ENCODE measurements around the gene CBARP. TPM values are rescaled to one million over a fixed set of nuclear protein-coding genes. Genes with fewer than 3 reads are reported as not detected.

The CBARP gene
- total and polyA plus RNA-seq, 9 of the 15 experiments (the other 6 are each of a cell fraction or from before 2014, with no cell fraction given): 0.03 to 8.9 (median 1.2) TPM; not detected in 1

DNA sequence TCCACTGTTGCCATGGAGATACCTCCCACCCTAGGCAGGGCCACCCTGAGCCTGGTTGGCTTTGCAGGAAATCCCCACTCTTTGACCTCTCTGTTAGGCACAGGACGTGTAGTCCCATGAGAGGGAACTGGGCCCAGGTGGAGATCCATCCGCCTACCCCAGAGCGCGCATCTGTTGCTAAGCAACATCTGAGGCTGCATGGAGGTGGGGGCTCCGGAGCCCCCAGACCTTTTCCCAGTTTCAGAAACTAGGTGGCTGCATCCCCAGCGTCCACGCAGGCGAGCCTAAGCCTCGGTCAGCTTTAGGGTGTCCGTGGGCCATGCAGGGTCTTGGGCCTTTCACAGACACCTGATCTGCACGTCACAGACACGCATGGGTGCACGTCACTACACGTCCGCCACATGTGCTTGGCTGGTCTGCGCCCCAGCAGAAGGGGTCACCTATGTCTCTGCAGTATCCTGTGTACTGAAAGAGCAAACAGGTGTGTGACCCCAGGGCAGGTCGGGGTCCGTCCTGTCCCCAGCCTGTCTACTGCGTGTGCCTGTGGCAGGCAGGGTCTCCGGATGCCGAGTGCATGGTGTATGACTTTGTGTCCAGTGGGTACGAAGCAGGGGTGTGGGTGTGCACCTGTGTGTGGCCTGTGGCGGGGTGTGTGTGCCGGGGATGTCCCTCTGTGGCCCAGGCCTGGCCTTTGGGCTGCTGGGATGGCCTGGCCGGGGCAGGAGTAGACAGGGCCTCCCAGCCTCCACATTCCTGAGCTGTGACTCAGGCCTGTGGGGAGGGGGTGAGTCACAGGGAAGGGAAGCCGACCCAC is 27.2 kb upstream of the CBARP start (continued):
- TF ChIP-seq POU5F1 (IDR thresholded peaks at IDR 0.05; ENCODE audit: borderline replicate concordance, low read depth, low read length, partially characterized antibody): no peak
- TF ChIP-seq, protein P1, sequence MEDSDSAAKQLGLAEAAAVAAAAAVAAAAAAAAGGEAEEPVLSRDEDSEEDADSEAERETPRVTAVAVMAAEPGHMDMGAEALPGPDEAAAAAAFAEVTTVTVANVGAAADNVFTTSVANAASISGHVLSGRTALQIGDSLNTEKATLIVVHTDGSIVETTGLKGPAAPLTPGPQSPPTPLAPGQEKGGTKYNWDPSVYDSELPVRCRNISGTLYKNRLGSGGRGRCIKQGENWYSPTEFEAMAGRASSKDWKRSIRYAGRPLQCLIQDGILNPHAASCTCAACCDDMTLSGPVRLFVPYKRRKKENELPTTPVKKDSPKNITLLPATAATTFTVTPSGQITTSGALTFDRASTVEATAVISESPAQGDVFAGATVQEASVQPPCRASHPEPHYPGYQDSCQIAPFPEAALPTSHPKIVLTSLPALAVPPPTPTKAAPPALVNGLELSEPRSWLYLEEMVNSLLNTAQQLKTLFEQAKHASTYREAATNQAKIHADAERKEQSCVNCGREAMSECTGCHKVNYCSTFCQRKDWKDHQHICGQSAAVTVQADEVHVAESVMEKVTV (CRISPR knock-in tag; IDR thresholded peaks at IDR 0.05): no peak
- TF ChIP-seq ZNF232 (CRISPR knock-in tag; IDR thresholded peaks at IDR 0.05): no peak
- TF ChIP-seq, protein P2, sequence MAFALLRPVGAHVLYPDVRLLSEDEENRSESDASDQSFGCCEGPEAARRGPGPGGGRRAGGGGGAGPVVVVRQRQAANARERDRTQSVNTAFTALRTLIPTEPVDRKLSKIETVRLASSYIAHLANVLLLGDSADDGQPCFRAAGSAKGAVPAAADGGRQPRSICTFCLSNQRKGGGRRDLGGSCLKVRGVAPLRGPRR (CRISPR knock-in tag; IDR thresholded peaks at IDR 0.05): no peak
- TF ChIP-seq MAFG (tag; conservative IDR thresholded peaks at IDR 0.05): no peak
- TF ChIP-seq MIER1 (IDR thresholded peaks at IDR 0.05; ENCODE audit: low read depth): no peak
- TF ChIP-seq SAFB2 (IDR thresholded peaks at IDR 0.05; ENCODE audit: borderline replicate concordance, low read depth, low read length, severe bottlenecking): no peak
- no peak for TF ChIP-seq SRSF1 (IDR thresholded peaks at IDR 0.05; ENCODE audit: low read depth, low read length)
- no peak for TF ChIP-seq HNRNPK (IDR thresholded peaks at IDR 0.05; ENCODE audit: low read depth, low read length, poor library complexity, severe bottlenecking)
- no peak for TF ChIP-seq ERF (CRISPR knock-in tag; IDR thresholded peaks at IDR 0.05)
- no peak for TF ChIP-seq NFXL1 (CRISPR knock-in tag; IDR thresholded peaks at IDR 0.05)
- TF ChIP-seq POLR3G (IDR thresholded peaks at IDR 0.05; ENCODE audit: extremely low read depth, insufficient read length, insufficient replicate concordance): no peak
- no peak for TF ChIP-seq ZKSCAN3 (CRISPR knock-in tag; IDR thresholded peaks at IDR 0.05)
- TF ChIP-seq ATF1 (CRISPR knock-in tag; IDR thresholded peaks at IDR 0.05): no peak
- TF ChIP-seq ATF1 (tag; IDR thresholded peaks at IDR 0.05): no peak
- TF ChIP-seq TAF9B (IDR thresholded peaks at IDR 0.05; ENCODE audit: partially characterized antibody): no peak
- no peak for TF ChIP-seq ZKSCAN8 (CRISPR knock-in tag; IDR thresholded peaks at IDR 0.05)
- no peak for TF ChIP-seq NUFIP1 (IDR thresholded peaks at IDR 0.05; ENCODE audit: partially characterized antibody)
- no peak for TF ChIP-seq RFX5 (IDR thresholded peaks at IDR 0.05; ENCODE audit: low read depth, low read length)
- TF ChIP-seq, protein P3, sequence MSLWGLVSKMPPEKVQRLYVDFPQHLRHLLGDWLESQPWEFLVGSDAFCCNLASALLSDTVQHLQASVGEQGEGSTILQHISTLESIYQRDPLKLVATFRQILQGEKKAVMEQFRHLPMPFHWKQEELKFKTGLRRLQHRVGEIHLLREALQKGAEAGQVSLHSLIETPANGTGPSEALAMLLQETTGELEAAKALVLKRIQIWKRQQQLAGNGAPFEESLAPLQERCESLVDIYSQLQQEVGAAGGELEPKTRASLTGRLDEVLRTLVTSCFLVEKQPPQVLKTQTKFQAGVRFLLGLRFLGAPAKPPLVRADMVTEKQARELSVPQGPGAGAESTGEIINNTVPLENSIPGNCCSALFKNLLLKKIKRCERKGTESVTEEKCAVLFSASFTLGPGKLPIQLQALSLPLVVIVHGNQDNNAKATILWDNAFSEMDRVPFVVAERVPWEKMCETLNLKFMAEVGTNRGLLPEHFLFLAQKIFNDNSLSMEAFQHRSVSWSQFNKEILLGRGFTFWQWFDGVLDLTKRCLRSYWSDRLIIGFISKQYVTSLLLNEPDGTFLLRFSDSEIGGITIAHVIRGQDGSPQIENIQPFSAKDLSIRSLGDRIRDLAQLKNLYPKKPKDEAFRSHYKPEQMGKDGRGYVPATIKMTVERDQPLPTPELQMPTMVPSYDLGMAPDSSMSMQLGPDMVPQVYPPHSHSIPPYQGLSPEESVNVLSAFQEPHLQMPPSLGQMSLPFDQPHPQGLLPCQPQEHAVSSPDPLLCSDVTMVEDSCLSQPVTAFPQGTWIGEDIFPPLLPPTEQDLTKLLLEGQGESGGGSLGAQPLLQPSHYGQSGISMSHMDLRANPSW (CRISPR knock-in tag; IDR thresholded peaks at IDR 0.05): no peak
- no peak for TF ChIP-seq HIVEP1 (CRISPR knock-in tag; IDR thresholded peaks at IDR 0.05)
- TF ChIP-seq ZNF57 (CRISPR knock-in tag; IDR thresholded peaks at IDR 0.05): no peak
- TF ChIP-seq ZNF175 (CRISPR knock-in tag; IDR thresholded peaks at IDR 0.05; ENCODE audit: low read depth): no peak
- TF ChIP-seq ZNF644 (tag; IDR thresholded peaks at IDR 0.05; ENCODE audit: low read depth): no peak
- no peak for TF ChIP-seq RNF2 (IDR thresholded peaks at IDR 0.05)
- TF ChIP-seq U2AF2 (optimal IDR thresholded peaks at IDR 0.05; ENCODE audit: low read depth, low read length): no peak
- no peak for TF ChIP-seq GTF2A2 (tag; IDR thresholded peaks at IDR 0.05)

Data from K562 (cell line).